Cardiac fibroblast (primary cell): ENCODE data around the gene ZBTB46.

ENCODE experiments used
- DNase-seq, 2 donors: peaks; one replicate each; pipeline versions ENCODE4 v3.0.0 to v3.0.0-alpha.2; 2010; ENCODE audit warnings: low read depth in 2 of 2
- H3K4me3 ChIP-seq, 2 donors: replicated peaks in 1 of 2; 1 replicate in 1 of 2; 2 replicates in 1 of 2; pipeline ENCODE4 v1.5.1; 2011; ENCODE audit warnings: low read depth in 2 of 2, low read length in 2 of 2, mild to moderate bottlenecking in 2 of 2, moderate library complexity in 1 of 2
- CTCF ChIP-seq: IDR thresholded peaks from one replicate; pipeline ENCODE4 v1.5.1; 2011; ENCODE audit warnings: low read depth, mild to moderate bottlenecking, low read length, inconsistent platforms

ZBTB46 gene

DNA sequence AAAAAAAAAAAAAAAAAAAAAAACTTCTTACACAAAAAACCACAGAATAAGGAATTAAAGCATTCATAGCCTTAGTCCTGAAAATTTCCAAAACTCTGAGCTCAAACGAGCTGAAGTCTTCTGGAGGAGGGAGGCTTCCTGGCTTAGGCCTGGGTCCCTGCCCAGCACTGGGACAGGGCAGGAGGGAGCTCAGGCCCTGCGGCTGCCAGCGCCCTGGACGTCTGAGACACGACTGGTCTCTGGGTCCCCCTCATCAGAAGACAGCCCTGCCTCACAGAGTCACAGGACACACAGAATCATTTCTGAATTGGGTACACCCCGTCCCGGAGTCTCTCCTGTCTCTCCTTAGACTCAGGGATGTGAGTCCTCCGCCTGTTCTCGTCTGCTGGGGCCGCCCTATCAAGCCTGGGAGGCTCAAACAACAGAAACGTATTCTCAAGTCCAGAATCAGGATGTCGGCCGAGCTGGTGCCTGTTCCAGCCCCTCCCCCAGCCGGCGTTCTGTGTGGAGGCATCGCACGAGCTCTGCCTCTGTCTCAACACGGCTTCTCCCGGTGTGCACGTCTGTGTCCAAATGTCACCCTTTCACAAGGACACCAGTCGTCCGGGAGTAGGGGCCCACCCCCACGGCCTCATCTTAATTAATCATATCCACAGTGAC lies 39.4 kb downstream of the ZBTB46 start:
- no peak overlapping the region for H3K4me3 ChIP-seq
- TF ChIP-seq CTCF: no peak
- peak in 1 of 2 donors; percentile 17 for DNase-seq

- no peak for TF ChIP-seq CTCF
- no peak for DNase-seq
Observed at GRCh38 chr20:63790572-63791168, 40.4 kb downstream of the ZBTB46 start.

GRCh38 chr20:63789836-63790571 lies 41.1 kb downstream of the ZBTB46 start:
- DNase-seq: no peak
- H3K4me3 ChIP-seq: no peak overlapping the region
- TF ChIP-seq CTCF: no peak

More at GRCh38 chr20:63790572-63791168, 40.4 kb downstream of the ZBTB46 start:
- H3K4me3 ChIP-seq: no peak overlapping the region

- no peak for TF ChIP-seq CTCF
- no peak overlapping the region for H3K4me3 ChIP-seq
- no peak for DNase-seq
Observed at GRCh38 chr20:63787749-63788148, 43.3 kb downstream of the ZBTB46 start.

- no peak overlapping the region for H3K4me3 ChIP-seq
- no peak for TF ChIP-seq CTCF
- DNase-seq: no peak
Observed at GRCh38 chr20:63787302-63787701, 43.8 kb downstream of the ZBTB46 start.

DNA sequence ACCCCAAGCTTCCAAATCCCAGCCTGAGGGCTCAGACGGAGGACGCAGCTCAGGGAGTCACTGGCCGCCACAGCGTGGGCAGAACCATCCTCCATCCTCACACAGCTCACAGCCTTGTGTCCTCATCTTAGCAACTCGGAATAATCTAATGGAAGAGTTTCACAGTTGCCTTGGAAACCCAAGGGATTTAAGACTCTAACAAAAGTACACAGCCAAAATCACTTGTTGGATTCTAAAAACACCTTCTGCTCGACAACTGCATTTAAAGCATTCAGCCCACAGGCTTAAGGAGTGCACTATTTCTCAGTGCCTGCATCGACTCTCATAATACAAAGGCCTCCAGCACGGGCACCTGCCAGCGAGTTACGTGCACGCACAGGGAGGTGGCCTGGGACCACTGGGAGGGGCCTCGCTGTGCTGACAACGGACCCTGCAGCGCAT lies 45.4 kb downstream of the ZBTB46 start:
- TF ChIP-seq CTCF: no peak
- no peak for DNase-seq
- H3K4me3 ChIP-seq: no peak overlapping the region
